ENCODE results near the gene FAM156B. TPM values are rescaled to one million over a fixed set of nuclear protein-coding genes. Genes with fewer than 3 reads are reported as not detected.
A peak's percentile ranks its signal among the peaks of the same experiment; 100 is the strongest.

Gene FAM156B
- total and polyA plus RNA-seq, 9 of the 15 experiments (the other 6 are each of a cell fraction or from before 2014, with no cell fraction given), result 0.24 to 32.2 (median 14.2) TPM

DNA sequence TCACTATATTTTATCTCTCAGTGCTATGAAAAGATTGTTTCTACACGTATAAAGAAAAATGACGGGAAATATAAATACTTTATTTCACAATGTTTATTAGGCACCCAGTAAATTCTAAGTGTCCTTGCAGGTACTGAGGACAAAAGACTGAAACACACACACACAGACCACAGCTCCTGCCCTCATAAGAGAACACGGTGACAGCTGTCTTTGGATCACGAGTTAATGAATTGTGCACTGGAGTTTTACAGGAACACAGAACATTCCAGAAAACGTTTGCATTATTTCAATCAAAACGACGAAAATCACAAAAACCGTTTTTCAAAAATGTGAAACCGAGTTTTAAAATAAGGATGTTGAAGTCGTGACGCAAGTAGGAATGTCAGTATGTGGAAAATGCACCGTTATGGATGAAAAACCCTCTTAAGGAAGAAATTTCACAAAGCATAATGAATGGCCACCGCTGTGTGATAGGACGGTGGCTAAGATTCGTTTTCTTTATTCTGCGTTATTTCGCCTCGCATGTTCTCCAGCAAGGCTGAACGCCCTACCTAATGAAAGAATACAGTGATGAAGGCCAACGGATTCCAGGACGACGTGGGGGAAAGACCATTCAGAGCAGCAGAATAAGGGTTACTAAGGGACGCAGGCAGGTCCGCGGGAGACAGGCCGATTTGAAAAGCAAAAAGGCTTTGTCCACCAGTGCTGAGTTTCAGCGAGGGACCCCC lies 37.0 kb downstream of the FAM156B start (continued):
- TF ChIP-seq, protein P1, sequence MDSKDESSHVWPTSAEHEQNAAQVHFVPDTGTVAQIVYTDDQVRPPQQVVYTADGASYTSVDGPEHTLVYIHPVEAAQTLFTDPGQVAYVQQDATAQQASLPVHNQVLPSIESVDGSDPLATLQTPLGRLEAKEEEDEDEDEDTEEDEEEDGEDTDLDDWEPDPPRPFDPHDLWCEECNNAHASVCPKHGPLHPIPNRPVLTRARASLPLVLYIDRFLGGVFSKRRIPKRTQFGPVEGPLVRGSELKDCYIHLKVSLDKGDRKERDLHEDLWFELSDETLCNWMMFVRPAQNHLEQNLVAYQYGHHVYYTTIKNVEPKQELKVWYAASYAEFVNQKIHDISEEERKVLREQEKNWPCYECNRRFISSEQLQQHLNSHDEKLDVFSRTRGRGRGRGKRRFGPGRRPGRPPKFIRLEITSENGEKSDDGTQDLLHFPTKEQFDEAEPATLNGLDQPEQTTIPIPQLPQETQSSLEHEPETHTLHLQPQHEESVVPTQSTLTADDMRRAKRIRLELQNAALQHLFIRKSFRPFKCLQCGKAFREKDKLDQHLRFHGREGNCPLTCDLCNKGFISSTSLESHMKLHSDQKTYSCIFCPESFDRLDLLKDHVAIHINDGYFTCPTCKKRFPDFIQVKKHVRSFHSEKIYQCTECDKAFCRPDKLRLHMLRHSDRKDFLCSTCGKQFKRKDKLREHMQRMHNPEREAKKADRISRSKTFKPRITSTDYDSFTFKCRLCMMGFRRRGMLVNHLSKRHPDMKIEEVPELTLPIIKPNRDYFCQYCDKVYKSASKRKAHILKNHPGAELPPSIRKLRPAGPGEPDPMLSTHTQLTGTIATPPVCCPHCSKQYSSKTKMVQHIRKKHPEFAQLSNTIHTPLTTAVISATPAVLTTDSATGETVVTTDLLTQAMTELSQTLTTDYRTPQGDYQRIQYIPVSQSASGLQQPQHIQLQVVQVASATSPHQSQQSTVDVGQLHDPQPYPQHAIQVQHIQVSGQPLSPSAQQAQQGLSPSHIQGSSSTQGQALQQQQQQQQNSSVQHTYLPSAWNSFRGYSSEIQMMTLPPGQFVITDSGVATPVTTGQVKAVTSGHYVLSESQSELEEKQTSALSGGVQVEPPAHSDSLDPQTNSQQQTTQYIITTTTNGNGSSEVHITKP (IDR thresholded peaks at IDR 0.05; ENCODE audit: partially characterized antibody), result peak; percentile 40
- TF ChIP-seq U2AF2 (optimal IDR thresholded peaks at IDR 0.05; ENCODE audit: low read depth, low read length), result no peak
- TF ChIP-seq SIRT6 (IDR thresholded peaks at IDR 0.05; ENCODE audit: low read depth, low read length), result no peak

DNA sequence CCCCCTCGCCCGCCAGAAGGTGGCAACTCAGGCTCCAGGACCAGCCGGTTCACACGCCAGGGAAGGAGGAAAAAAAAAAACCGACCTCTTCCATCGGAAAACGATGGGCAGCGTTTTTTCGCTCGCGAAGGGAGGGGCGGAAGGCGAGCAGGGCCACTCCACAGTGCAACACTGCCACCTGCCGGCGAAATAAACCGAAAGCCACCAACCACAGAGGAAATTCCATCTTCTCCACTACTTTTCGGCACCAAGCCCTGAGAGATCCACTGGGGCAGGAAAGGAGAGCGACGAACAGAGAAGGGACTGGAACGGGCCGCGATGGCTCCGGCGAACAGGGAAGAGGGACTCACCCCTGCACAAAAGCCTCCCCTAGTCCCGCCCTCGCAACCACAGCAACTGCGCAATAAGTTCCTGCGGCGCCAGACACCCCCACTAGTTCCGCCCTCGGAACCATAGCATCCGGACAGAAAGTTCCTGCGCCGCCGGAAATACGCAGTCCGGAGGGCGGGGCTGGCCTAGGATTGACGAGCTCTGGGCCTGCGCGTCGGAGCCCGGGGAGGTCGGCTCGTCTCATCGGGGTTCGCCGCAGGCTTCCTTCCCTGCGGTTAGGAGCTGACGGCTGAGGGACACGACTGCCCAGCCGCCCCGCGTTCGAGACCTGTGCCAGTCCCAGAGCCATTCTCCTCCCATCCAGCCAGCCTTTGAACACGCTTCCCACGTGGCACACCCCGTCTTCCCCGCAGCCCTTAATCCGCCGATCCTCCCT lies 37.8 kb downstream of the FAM156B start:
- intact Hi-C loops (cut with micrococcal nuclease), result no loop called here
- BruUV-seq (replicated peaks), result TSS peak; percentile 63
- TF ChIP-seq ZNF699 (CRISPR knock-in tag; IDR thresholded peaks at IDR 0.05; ENCODE audit: insufficient replicate concordance), result no peak
- TF ChIP-seq, protein P2, sequence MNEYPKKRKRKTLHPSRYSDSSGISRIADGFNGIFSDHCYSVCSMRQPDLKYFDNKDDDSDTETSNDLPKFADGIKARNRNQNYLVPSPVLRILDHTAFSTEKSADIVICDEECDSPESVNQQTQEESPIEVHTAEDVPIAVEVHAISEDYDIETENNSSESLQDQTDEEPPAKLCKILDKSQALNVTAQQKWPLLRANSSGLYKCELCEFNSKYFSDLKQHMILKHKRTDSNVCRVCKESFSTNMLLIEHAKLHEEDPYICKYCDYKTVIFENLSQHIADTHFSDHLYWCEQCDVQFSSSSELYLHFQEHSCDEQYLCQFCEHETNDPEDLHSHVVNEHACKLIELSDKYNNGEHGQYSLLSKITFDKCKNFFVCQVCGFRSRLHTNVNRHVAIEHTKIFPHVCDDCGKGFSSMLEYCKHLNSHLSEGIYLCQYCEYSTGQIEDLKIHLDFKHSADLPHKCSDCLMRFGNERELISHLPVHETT (CRISPR knock-in tag; conservative IDR thresholded peaks at IDR 0.05 in 1 of 2, IDR thresholded peaks at IDR 0.05 in 1 of 2), result 0 out of 4 replicates have a peak, but pooled peaks of 1 of the 2 experiments have one; percentile 38
- TF ChIP-seq POLR2B (IDR thresholded peaks at IDR 0.05; ENCODE audit: low read depth, partially characterized antibody), result peak; percentile 67
- TF ChIP-seq, protein P3, sequence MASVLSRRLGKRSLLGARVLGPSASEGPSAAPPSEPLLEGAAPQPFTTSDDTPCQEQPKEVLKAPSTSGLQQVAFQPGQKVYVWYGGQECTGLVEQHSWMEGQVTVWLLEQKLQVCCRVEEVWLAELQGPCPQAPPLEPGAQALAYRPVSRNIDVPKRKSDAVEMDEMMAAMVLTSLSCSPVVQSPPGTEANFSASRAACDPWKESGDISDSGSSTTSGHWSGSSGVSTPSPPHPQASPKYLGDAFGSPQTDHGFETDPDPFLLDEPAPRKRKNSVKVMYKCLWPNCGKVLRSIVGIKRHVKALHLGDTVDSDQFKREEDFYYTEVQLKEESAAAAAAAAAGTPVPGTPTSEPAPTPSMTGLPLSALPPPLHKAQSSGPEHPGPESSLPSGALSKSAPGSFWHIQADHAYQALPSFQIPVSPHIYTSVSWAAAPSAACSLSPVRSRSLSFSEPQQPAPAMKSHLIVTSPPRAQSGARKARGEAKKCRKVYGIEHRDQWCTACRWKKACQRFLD (CRISPR knock-in tag; IDR thresholded peaks at IDR 0.05), result no peak
- TF ChIP-seq, protein P4, sequence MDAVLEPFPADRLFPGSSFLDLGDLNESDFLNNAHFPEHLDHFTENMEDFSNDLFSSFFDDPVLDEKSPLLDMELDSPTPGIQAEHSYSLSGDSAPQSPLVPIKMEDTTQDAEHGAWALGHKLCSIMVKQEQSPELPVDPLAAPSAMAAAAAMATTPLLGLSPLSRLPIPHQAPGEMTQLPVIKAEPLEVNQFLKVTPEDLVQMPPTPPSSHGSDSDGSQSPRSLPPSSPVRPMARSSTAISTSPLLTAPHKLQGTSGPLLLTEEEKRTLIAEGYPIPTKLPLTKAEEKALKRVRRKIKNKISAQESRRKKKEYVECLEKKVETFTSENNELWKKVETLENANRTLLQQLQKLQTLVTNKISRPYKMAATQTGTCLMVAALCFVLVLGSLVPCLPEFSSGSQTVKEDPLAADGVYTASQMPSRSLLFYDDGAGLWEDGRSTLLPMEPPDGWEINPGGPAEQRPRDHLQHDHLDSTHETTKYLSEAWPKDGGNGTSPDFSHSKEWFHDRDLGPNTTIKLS (IDR thresholded peaks at IDR 0.05; ENCODE audit: borderline replicate concordance, low read depth), result peak; percentile 33; the same call in 1 of the 2 replicates

More for the DNA sequence above, 37.8 kb downstream of the FAM156B start:
- H3K79me2 ChIP-seq (ENCODE audit: control insufficient read depth, insufficient read depth, low read length), result no peaks in the 10 kb centered on the region
- 1% methylated on average over 35 of the region's 61 CpGs for WGBS (ENCODE audit: insufficient coverage, low coverage, missing lambda C conversion rate)
- no peaks in the 10 kb centered on the region for H3K36me3 ChIP-seq (ENCODE audit: control insufficient read depth, insufficient read depth, low read length)
- H3K9ac ChIP-seq (ENCODE audit: insufficient read depth in 1 of 2, low read depth in 2 of 2, low read length in 2 of 2), result peak overlapping the region; percentile 83 to 97
- H3K4me1 ChIP-seq (replicated peaks in 1 of 2; ENCODE audit: control insufficient read depth in 2 of 2, insufficient read depth in 2 of 2, low read length in 2 of 2), result peaks cover 0 to 6% of the 10 kb centered on the region in 2 experiments; a peak in 4 of 5 replicates
- no peaks in the 10 kb centered on the region for H4K20me1 ChIP-seq (replicated peaks; ENCODE audit: control insufficient read depth, insufficient read depth, low read length)
- H3K9me3 ChIP-seq (replicated peaks; ENCODE audit: control insufficient read depth, insufficient read depth, low read depth, low read length), result no peaks in the 10 kb centered on the region
- H3K4me3 ChIP-seq, result peak overlapping the region; percentile 72
- peak overlapping the region; percentile 90 for H3K27ac ChIP-seq (ENCODE audit: extremely low read depth, low read depth, low read length)
- H3K9me1 ChIP-seq (ENCODE audit: control insufficient read depth, insufficient read depth, low read length), result no peaks in the 10 kb centered on the region
- H3K27me3 ChIP-seq (ENCODE audit: control insufficient read depth in 2 of 2, insufficient read depth in 2 of 2, low read length in 2 of 2), result no peaks in the 10 kb centered on the region
- ChIA-PET POLR2A (interaction anchor here (0.7 kb wide), 1 partner anchor 11 kb away, joined by 5 read pairs; no protein-coding TSS in a partner anchor), CTCF (ENCODE audit: low intra/inter-chr PET ratio) (interaction anchor here (0.6 to 1.2 kb wide), 2 partner anchors 14 to 533 kb away, joined by 4 read pairs; no protein-coding TSS in a partner anchor)
- in situ Hi-C loops (cut with MboI), result no loop called here
- peak overlapping the region; percentile 95 for H2AFZ ChIP-seq (ENCODE audit: low read depth, low read length)
- FAIRE-seq, result peak; percentile 83
- ATAC-seq, result peak; percentile 99
- peak overlapping the region; percentile 88 for H3K4me2 ChIP-seq (ENCODE audit: insufficient read depth, low read length)
- peak; percentile 73 to 91 (median 81) for DNase-seq (ENCODE audit: extremely low read depth in 1 of 4, low spot score in 3 of 4)
